HG02798 (cell line): ENCODE measurements around the gene KLHL2.
"Not testable (repeated sequence)": the region's sequence is repeated elsewhere in the genome, so short reads cannot be mapped to it uniquely, and the experiment has no call there.

Source experiments
- ATAC-seq: cut with Tn5 transposase; IDR thresholded peaks from one replicate; pipeline ENCODE4 v1.9.1; 2021; ENCODE audit warnings: mild to moderate bottlenecking; ENCODE audit not compliant: unreplicated experiment, poor library complexity

Gene KLHL2

GRCh38 chr4:165227401-165227800, 20.0 kb downstream of the KLHL2 start:
- not testable (repeated sequence) for ATAC-seq

DNA sequence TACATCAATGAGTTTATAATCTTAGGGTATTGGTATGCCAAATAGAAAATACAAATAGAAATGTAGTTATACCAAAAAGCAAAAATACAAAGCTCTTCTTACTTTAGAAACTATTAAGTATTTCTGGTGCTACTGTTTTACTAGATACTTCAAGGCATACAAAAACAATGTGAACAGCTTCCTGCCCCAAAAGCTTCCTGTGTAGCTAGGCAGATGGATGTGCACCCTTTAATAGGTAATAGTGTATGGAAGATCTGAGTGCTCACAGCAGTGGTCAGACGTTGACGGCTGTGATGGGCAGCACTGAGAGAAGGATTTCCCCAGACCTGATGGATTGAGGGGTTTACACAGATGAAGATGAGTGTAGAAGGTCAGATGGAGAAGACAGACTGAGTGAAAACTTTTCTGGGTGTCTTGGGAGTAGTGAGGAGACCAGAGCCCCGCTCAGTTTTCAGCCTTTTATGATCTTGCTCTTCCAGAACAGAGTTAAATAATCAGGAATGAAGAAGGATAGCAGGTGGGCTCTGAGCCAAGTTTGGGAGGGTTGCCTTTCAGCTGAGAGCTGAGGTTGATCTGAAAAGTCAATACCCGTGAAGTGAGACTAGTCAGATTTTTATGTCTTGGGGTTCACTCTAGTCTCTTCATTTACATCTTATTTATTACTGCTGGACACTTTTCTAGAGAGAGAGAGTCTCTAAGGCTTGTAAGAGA, 22.3 kb downstream of the KLHL2 start:
- not testable (repeated sequence) for ATAC-seq

GRCh38 chr4:165232623-165233433, 25.5 kb downstream of the KLHL2 start:
- peak; percentile 65 for ATAC-seq

GRCh38 chr4:165234766-165235165, 27.4 kb downstream of the KLHL2 start:
- ATAC-seq = no peak

DNA sequence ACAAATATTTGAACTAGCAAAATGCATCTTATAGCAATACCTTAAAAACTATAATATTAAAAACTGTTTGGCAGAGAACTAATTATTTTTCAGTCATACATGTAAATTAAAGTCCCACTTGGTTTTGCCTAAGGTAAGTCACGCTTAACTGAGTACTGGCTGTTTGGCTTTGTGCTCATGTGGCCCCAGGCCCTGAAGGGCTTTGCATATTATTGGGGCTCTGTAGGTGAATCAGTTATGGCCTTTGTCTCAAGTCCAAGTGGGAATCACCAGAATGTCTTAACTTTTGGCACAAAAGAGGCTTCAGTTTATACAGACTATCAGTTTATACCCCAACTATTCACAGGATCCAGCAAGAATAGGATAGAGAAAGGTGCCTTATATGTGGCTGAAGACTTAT, 29.5 kb downstream of the KLHL2 start:
- not testable (repeated sequence) for ATAC-seq

DNA sequence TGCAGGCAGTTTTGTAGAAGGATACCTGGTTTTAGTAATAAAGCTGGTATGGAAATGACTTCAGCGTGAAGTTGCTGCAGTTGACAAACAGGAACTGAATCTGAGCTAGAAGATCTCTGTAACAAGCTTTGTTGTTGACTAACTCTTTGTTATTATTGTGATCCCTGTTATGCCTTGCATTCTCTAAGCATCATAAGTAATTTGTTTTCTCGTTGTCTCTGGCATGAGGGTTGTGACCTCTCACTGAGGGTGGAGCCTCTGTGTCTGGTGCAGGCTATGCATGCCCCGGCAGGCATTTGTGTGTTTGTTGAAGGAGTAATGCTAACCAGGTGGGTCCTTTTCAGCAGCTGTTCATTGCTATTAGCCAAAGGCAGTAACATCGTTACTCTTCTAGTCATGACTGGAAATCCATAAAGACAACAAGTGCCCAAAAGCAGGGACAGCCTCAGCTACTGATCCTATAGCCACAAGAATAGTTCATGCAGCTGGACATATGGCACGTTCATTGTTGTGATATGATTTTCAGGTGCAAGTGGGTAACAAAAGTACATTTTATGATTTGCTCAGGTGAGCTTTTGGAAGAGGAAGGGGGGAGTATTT, 30.8 kb downstream of the KLHL2 start:
- peak; percentile 69 for ATAC-seq

GRCh38 chr4:165240761-165241160, 33.4 kb downstream of the KLHL2 start:
- ATAC-seq = not testable (repeated sequence)

GRCh38 chr4:165244148-165244547, 36.8 kb downstream of the KLHL2 start:
- not testable (repeated sequence) for ATAC-seq

GRCh38 chr4:165244587-165245186, 37.3 kb downstream of the KLHL2 start:
- ATAC-seq = not testable (repeated sequence)

DNA sequence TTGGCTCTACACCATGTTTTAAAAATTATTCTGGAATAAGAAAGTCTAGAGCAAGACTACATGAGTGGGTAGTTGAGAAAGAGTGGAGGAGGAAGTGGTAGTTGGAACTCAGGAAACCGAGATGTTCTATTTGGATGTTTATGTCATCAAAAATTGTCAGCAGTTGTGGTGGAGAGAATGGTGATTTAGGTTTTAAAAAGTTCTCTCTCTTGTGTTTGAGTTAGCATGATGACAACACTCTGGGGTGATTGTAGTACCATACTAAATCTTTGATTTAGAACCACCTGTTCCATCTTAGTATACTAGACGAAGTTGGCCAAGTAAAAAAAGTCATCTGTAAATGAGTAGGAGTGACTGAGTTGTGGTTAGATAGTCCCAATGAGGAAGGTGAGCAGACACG, 40.7 kb downstream of the KLHL2 start:
- ATAC-seq = no peak

GRCh38 chr4:165248904-165249303, 41.5 kb downstream of the KLHL2 start:
- ATAC-seq = not testable (repeated sequence)

DNA sequence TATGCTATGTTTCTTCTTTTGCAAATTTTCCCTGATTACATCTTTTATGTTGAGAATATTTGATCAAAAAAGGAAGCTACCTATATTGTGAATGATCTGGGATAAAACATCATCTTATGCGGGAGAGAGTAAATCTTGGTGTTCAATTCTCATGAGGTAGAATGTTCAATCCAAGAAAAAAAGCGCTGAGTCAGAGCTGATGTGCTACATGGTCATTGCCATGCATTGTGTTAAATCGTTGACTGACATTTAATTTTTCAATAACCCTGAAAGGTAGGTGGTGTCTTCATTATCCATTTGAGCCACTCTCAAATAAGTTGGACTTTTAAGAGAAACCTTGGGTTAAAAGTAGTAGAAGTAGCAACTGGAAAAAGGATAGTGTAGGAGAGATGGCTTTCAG, 47.4 kb downstream of the KLHL2 start:
- ATAC-seq = not testable (repeated sequence)

DNA sequence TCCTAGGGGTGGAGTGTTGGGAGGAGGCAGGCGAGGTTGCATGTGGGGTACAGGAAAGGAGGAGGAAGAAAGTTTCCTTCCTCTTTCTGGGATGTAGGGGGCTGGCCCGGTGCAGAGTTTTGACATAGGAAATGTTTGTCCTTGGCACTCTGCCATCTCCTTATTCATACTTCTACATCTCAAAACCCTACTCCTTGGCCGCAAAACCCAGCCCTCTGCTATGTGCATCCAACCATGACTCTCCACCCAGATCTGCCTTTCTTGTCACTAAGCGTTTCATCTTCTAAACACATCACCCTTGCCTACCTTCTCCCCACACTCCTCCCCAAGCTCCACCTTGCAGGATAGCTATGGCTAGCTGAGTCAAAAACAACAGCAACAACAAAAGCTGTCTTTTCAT, 48.1 kb downstream of the KLHL2 start:
- ATAC-seq = peak; percentile 95

GRCh38 chr4:165256074-165256659, 48.8 kb downstream of the KLHL2 start:
- ATAC-seq = not testable (repeated sequence)

- not testable (repeated sequence) for ATAC-seq
These were observed 52.4 kb downstream of the KLHL2 start for GRCh38 chr4:165259776-165260175.

DNA sequence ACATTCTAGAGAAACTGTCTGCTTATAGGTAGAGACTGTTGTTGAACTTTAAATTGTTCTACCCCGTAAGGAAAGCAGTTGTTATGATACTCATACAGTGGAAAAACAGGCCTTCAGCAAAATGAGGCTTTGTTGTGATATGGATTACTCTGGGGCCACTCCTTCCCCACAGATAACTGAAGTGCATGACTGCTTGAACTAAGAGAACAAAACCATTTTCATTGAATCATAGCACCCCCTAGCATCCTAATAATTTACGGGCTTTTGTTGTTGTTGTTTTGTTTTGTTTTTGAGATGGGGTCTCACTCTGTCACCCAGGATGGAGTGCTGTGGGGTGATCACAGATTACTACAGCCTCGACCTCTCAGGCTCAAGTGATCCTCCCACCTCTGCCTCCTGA, 54.9 kb downstream of the KLHL2 start:
- not testable (repeated sequence) for ATAC-seq

- not testable (repeated sequence) for ATAC-seq
These were observed 56.1 kb downstream of the KLHL2 start for GRCh38 chr4:165263466-165263865.

DNA sequence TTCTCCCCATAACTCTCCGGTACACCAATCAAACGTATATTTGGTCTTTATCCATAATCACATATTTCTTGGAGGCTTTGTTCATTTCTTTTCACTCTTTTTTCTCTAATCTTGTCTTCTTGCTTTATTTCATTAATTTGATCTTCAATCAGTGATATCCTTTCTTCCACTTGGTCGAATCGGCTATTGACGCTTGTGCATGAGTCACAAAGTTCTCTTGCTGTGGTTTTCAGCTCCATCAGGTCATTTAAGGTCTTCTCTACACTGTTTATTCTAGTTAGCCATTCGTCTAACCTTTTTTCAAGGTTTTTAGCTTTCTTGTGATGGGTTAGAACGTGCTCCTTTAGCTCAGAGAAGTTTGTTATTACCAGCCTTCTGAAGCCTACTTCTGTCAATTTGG, 62.6 kb downstream of the KLHL2 start:
- ATAC-seq = not testable (repeated sequence)

DNA sequence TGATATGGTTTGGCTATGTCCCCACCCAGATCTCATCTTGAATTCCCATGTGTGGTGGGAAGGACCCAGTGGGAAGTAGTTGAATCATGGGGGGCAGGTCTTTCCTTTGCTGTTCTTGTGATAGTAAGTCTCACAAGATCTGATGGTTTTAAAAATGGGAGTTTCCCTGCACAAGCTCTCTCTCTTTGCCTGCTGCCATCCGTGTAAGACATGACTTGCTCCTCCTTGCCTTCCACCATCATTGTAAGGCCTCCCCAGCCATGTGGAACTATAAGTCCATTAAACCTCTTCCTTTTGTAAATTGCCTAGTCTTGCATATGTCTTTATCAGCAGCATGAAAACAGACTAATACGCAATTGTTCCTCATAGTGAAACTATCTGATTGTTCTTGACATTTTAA, 66.1 kb downstream of the KLHL2 start:
- ATAC-seq = not testable (repeated sequence)

DNA sequence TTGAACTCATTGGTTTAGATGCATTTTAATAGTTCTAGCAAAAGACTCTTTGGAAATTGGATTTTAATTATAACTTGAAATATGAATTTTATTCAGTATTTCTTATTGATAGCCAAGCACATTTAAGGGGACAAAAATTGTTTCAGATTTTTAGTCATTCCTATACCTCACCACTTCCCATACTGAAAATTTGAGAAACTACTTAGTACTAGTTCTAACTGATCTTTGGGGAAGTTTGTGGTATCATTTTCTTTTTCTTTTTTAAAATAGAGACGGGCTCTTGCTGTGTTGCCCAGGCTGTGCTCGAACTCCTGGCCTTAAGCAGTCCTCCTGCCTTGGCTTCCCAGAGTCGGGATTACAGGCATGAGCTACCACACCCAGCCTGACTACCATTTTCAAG, 68.0 kb downstream of the KLHL2 start:
- ATAC-seq = peak; percentile 56
